GM19467 (cell line): ENCODE results near the gene MAGI1.

Experiments used
- ATAC-seq: cut with Tn5 transposase; IDR thresholded peaks from one replicate; pipeline ENCODE4 v1.9.1; 2021; ENCODE audit warnings: mild to moderate bottlenecking, moderate library complexity; ENCODE audit not compliant: unreplicated experiment

Gene MAGI1

DNA sequence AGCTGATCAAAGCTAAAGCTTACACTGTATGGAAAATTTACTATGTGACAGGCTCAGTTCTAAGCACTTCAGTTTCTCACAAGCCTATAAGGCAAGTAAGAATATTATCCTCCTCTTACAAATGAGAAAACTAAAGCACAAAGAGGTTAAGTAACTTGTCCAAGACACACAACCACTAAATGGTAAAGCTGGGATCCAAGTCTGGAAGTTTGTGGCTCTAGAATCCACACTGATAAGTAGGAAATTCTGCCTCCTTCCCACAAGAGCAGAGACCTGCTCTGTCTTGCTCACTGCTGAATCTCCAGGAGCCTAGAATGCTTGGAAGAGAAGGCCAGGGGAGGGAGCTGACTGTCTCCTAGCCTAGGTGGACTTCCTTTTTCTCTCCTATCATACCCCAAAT lies 60.6 kb downstream of the MAGI1 start:
- no peak for ATAC-seq

- ATAC-seq, result no peak
Observed at GRCh38 chr3:65975032-65975431, 63.7 kb downstream of the MAGI1 start.

- ATAC-seq, result no peak
Observed at GRCh38 chr3:65974509-65974908, 64.2 kb downstream of the MAGI1 start.

GRCh38 chr3:65972765-65973164 lies 66.0 kb downstream of the MAGI1 start:
- no peak for ATAC-seq

- no peak for ATAC-seq
Observed at GRCh38 chr3:65971293-65972252, 67.1 kb downstream of the MAGI1 start.

- no peak for ATAC-seq
Observed at GRCh38 chr3:65968996-65969395, 69.7 kb downstream of the MAGI1 start.

DNA sequence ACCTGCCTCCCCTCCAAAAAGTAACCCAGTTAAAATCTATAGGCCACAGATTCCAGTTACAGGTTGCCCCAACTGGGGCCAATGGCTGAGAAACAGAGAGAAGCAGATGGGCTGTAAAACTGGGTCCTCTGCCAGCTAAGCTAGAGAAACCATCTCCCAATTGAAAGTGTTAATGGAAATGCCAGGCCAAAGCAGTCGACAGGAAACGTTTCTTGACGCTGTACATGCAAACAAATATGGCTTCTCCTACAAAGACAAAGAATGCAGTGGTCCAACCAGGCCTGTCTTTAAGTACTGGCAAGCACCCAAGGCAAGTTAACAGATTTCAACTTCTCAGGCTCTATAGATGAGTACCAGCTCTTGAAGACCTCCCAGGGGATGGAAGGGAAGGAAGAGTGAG lies 71.3 kb downstream of the MAGI1 start:
- no peak for ATAC-seq

DNA sequence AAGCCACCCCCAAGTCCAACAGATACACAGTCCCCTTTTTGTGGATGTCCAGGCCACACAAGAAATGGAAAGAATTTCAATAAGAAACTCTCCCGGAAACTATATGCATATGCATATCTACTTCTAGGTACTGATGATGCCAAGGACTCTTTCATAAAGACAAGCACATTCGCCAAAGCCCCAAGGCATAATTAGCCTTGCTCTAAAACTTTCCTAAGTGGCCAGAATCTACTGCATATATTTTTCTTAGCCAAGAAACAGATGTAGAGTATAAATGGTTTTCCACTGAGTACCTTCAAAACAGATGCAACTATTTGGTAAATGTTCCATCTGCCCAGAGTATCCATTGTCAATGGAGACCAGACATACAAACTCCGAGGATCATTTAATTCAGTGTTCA lies 73.9 kb downstream of the MAGI1 start:
- ATAC-seq, result no peak

DNA sequence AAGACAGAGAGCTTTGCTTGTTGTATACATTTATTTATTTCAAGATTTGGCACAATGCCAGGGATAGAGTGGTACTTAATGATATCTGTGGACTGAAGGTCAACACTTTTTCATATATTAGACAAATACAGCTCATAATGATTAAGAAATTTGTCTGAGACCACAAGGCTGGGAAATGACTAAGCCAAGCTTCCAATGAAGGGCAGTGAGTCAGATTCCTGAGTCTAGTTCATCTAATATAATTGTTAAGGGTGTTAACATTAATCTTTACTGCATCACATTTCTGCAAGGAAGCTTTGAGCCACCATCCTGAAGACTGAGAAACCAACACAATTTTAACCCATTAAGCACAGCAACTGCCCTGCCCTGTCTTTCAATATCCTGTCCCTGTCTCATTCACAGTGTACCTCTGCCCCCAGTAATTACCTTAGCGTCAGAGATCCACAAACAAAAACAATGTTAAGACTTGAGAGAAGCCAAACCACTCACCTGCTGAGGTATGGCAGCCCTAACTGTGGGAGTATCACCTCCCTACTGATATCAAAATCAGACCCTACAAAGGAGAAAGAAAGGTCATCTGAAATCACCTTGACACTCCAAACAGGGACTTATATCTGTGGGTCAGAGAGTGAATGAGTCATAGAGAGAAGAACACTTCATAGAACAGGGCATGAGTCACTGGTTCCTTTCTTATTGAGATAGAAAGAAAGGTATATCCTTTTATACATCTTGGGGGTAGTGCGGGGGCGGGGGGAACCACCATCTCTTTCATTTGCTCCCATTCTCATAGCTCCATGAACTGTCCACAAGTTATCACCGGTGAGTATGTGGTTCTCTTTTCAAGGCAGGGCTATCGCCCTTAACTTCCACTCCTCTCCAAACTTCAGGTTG lies 74.7 kb downstream of the MAGI1 start:
- peak; percentile 79 for ATAC-seq

- ATAC-seq, result no peak
Observed at GRCh38 chr3:65961733-65962132, 77.0 kb downstream of the MAGI1 start.

- ATAC-seq, result no peak
Observed at GRCh38 chr3:65961128-65961527, 77.6 kb downstream of the MAGI1 start.

- no peak for ATAC-seq
Observed at GRCh38 chr3:65960087-65960486, 78.6 kb downstream of the MAGI1 start.

GRCh38 chr3:65958216-65958615 lies 80.5 kb downstream of the MAGI1 start:
- ATAC-seq, result no peak

DNA sequence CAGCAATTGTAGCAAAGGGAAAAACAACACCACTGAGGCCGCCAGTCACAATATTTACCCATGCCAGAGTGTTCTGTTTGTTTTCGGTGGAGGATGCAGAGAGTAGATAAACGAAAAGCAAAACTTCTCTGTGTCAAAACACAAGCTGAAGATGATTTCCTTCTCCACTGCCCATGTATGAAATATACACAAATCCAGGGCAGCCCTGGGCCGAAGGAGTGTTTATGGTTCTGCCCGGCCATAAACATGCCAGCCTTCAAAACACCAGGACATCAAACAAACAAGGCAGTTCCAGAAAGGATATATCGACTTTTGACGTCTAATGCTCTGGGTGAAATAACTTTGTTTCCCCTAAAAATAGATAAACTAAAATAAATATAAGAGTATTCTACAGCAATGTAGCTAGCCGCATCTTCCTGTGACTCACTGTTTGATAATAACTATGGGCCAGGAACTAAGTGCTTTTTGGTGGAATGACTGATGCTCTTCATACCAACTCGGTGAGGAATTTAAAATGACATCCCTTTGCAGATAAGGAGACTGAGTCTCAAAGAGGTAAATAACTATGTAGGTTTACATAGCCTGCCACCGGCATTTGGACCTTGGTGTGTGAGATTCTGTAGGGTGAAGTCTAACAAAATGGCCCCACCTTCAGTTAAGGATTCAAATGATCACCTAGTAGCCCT lies 82.8 kb downstream of the MAGI1 start:
- ATAC-seq, result no peak

DNA sequence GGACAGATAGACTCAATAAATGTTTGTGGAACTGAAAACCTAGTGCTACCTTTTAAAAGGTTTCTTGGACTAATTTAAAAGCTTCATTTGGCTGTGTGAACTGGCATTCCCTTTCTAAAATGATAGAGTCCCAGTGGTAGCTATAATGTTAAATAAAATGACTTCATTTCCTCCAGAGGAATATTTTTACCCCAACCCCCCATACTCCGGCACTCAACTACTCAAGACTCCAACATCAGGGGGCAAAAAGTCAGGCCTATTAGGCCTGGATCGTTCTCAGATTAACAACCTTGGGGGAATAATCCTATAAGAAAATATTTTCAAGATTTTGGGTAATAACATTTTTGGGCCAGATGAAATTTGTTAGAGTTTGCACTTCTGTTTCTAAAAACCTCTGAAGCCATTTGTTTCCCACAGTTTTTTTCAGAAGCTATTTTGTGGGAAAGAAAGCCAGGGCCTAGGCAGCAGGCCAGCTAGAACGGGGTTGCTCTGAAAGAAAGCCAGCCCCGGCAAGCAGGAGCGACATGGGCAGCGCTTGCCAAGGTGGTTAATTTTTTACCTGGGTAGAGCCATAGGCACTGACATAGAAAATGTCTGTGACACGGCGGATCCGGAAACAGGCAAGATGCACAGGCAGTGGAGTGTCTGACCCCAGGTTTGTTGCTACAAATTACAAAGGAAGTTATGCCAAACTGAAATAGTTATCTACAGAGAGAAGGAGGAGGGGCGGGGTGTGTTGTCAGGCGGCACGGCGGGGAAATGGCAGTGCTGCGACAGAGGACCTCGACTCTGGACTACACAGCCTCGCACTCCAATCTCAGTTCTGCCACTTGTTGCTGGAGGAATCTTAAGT lies 84.6 kb downstream of the MAGI1 start:
- ATAC-seq, result no peak

GRCh38 chr3:65953301-65953812 lies 85.4 kb downstream of the MAGI1 start:
- ATAC-seq, result no peak

GRCh38 chr3:65952842-65953241 lies 85.9 kb downstream of the MAGI1 start:
- ATAC-seq, result no peak

- ATAC-seq, result no peak
Observed at GRCh38 chr3:65951836-65952505, 86.7 kb downstream of the MAGI1 start.
